HG02571 (cell line): ENCODE data around the gene GRM7.

Experiments used
- ATAC-seq: cut with Tn5 transposase; IDR thresholded peaks from one replicate; pipeline ENCODE4 v1.9.1; 2021; ENCODE audit warnings: mild to moderate bottlenecking, moderate library complexity; ENCODE audit not compliant: unreplicated experiment

The GRM7 gene

DNA sequence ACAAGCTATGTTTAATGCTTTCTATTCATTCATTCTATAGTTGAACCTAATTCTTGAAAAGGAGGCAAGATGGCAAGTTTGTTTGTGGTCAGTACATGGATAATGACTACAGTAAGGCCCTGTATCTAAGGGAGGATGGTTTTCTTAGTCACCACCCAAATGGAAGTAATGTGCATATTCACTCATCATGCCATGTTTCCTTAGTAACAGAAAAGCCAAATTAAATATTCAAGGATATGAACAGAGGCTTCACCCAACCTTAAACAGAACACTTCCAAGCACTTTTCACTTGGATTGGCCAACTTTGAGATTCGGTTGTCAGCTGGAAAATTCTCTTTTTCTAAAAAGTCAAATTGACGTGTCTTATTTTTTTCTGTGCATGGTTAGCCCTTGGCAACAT is 835.4 kb downstream of the GRM7 start:
- no peak for ATAC-seq

DNA sequence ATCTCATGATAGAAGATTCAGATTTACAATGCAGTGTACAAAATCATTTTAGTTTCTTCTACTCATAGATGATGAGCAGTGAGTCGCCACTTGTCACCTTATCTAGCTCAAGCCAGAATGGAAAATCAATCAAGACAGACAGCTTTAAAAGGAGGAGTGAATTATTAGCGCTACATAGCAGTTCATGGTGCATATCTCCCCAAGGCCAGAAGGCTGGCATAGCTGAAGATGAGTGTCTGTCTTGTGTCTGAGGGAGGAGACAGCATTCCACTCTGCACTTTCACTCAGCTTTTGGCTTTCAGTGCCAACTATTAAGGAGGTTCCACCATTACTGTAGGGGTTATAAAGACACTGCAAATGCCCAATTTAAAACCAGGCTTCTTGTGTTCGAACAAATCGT is 836.6 kb downstream of the GRM7 start:
- no peak for ATAC-seq

DNA sequence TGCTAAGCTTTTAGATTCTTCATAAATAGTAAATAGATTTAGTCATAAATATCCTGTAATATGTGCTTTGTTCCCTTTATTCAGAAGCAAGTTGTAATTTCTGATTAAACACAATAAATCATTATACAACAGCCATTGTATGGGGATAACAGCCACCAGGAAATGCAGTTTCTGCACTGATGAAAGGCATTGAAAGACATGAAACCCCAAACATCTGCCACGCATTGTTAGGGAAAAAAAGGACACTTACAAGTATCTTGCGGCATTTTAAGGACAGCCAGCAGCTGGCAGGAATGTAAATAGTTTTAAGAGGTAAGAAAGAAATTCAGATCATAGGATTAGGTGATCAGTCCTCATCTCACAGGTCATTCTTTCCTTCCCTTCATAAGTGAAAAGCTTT is 839.6 kb downstream of the GRM7 start:
- no peak for ATAC-seq

DNA sequence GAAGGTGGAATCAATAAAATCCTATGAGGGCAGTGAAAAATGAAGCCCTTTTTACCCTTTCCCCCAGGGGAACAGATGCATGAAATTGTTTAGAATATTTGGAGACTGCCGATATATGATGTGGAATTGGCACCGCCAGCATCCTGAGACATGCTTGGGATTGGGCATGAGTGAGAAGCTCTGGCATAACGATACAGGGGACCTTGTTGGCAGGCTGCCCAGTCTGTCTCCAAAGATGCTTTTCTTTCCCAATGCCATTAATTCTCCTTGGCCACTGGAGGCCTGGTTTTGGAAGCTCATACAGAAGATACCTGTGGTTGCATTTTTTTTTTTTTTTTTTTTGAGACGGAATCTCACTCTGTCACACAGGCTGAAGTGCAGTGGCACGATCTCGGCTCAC is 840.1 kb downstream of the GRM7 start:
- ATAC-seq: no peak

DNA sequence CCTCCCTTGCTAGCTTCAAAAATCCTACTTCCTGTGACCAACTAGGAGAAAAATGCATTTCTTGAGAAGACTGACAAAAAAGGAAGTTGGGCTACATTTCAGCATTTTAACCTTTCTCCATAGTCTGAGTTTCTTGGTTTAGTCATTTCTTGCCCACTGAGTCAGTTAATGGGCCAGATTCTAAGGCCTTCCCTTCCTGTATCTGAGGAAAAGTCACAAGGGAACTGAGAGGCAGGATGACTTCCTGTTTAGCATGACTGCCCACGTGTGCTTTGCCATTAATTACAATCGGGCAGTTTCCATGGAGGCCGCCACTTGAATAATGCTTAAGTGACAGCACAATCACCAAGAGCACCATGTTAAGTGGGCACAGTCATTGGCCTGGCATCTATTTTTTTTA is 846.3 kb downstream of the GRM7 start:
- no peak for ATAC-seq

DNA sequence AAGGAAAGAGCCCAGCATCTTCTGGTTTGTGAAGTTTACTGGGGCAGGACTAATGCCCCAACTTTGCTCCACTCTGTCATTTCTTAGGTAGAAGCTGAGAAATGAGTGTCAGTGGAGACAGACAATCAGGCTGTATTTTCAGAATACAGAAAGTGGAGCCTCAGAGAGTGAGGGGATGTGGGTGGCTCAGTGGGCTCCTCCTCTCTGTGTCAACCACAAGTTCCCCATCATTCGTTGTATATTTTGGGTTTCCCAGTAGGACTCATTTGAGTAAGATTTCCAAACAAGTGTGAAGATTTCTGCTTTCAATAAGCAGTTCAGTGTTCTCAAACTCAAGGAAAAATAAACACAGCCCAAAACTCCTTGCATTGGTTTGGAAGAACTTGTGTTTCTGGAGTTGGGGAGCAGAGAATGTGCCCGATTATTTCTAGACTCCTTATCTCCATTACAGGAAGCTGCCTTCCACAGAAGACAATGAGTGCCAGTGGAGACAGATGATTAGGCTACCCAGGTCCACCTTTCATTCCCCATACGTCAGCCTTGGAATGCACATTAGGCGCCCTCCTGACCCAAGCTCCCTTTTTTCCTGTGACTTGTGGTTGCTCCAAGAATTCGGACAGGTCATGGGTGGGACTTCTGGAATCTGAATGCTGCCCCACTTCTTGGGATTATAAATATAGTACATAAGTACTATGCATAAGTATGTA is 848.6 kb downstream of the GRM7 start:
- no peak for ATAC-seq

DNA sequence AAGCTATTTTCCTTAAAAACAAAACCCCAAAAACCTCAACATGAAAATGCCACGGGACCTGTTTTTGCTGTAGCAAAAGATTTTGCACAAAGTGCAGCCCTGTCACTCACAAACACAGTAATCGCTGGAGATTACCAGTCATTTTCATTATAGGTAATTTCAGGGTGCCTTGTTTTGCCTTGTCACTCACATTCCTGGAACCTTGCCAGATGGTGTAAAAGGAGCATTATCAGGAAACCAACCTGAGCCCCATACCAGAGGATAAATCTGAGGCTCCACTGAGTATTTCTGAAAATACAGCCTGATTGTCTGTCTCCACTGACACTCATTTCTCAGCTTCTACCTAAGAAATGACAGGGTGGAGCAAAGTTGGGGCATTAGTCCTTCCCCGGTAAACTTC is 849.4 kb downstream of the GRM7 start:
- no peak for ATAC-seq

DNA sequence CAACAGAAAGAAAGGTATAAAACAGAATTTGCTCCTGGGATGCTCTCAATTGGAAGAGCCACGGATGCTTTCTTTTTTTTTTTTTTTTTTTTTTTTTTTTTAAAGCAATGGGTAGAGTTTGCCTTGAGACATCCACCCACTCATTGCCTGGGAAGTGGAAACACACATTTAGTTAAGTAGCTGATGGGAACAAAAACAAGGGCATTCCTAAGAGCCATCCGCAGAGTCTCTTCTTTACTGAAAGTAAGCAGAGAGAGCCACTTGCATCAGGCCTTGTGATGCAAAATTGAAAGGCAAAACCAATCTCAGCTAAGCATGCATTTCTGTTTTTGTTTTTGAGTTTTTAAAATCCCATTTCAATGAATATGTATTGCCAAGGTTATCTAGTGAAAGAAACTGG is 852.8 kb downstream of the GRM7 start:
- no peak for ATAC-seq

DNA sequence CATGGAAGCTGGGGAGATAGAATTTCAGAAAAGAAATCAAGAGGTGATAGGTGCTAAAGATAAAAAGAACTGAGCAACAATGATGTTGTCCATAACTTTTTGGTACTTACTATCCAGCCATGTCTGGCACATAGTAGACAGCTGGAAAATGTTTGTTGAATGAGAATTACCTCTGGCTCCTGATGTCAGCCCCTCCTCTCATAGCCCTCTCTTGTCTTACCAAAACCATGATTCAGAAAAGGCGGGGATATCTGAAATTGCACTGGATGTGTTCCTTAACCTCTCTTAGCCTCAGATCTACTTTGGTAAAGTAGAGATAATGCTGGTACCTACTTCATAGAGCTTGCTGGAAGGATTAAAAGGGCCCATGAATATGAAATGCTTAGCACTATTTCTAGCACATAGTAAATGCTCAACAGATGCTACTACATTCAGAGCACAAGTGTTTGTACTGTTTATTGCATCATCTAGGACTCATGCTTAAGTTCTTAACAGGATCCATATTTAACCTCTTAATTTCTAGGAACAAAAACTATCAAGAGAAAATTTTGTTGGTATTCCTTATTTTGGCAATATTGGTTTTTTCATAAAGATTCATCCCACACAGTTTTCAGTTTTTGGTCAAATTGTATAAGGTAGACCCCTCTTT is 859.9 kb downstream of the GRM7 start:
- no peak for ATAC-seq

DNA sequence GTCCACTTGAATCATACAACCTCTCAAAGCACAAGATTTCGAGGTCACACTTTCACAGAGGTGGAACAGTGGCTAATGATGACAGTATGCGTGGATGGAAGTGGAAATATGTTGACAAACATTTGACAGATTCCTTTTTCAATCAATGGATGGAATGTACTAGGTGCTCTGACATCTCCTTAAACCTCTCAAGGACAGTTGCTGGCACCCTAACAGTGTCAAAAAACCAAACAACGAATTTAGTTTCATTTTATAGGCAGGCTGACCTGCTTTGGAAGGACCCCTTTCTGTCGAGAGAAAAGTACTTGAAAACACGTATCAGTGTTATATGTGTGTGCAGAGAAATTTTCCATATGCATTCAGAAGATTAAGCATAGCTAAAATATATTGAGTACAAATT is 861.0 kb downstream of the GRM7 start:
- no peak for ATAC-seq

DNA sequence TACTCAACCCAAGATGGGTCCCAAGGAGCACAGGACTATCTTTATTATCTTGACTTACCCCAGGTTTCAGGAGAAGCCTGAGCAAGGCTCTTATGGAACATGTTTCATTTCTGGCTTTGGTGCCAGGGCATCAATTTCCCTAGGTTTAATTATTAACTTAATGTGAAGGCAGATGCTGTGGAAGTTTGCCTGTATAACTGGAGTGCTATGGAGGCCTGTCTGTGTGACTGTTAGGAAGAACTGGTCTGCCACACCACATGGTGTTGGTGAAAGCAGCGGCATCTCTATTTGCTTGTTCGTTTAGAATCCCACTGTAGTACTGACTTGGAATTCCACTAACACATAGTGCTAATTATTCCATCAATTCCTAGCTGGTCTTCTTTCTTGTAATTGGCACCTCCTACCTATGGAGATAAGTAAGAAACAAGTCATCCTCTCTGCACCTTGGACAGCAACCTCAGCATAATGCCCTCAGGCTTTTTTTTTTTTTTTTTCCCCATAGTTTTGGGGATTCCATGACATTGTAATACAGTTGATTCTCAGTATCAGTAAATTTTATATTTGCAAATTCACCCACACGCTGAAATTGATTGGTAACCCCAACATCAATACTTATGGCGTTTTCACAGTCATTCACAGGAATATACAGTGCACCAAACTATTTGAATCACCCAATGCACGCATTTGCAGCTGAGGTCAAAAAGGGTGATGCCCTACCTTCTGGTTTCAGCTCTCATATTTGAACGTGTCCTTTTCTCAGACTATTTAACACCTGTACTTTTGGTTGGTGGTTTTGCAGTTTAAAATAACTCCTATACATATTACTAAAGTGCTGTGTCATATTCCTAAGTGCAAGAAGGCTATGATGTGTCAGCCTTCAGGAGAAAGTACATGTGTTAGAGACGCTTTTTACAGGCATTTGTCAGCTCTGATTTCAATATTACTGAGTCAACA is 867.9 kb downstream of the GRM7 start:
- no peak for ATAC-seq

DNA sequence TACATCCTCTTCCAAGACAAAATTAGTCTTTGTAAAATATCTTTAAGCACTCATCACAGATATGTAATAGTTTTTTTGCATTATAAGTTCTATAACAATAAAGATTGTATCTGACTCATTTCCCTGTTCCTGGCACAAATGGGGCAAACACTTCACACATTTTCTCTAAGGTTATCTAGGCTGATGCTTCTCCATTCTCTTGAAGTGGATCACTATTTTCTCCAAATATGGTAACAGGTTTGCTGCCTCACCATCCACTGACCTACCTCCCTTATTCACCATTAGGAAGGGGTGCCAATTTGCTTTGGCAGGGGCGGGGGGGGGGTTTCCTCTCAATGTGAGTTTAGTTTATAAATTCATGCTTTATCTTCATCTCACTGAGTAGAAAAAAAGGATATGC is 873.0 kb downstream of the GRM7 start:
- ATAC-seq: no peak

DNA sequence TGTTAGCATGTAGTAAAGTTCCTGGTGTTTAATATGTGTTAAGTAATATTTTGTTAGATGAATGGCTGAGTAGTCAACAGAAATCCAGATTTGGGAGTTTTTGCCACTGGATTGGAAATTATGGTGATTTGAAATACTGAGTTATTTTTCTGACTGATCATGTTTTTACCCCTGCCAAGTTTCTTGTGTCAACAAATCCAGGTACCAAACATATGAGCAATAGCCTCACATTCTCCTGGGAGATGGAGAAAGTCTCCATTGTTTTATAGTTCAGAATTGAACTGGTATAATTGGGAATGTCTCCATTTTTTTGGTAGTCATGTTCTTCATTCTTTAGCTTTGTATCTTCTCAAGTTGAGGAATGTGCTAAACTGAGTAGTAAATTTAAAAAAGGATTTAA is 873.5 kb downstream of the GRM7 start:
- ATAC-seq: no peak

DNA sequence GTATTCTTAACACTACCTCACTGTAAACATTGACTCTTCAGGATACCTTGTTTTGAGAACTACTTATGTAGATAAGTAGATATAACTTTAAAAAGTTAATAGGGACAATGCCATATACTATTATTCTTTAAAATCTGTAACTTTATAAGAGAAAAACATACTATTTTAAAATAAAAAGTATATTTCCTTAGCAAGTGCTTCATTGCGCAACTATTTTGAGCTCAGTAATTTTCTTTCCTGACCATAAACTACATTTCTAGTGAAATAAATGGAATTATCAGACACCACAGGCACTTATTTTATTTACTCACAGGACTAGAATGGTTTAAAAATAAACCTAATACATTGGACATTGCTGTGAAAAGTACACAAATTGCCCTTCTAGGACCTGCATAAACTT is 876.3 kb downstream of the GRM7 start:
- no peak for ATAC-seq

DNA sequence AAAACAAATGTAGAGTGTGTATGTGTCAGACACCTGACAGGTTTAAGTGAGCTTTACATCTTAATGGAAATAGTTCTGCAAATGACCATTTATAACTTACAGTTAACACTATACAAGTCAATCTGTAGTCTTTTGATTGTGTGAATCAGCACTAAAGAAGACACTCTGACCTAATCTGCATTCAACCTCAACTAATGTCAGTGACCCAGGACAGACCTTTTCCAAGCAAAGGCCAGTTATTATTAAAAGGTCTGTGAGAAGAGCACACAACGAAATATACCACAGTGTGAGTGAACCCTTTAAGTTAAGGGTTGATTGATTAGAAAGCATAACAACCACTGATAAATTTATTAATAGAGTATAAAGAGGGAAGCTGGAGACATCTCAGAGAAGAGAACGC is 878.8 kb downstream of the GRM7 start:
- no peak for ATAC-seq

DNA sequence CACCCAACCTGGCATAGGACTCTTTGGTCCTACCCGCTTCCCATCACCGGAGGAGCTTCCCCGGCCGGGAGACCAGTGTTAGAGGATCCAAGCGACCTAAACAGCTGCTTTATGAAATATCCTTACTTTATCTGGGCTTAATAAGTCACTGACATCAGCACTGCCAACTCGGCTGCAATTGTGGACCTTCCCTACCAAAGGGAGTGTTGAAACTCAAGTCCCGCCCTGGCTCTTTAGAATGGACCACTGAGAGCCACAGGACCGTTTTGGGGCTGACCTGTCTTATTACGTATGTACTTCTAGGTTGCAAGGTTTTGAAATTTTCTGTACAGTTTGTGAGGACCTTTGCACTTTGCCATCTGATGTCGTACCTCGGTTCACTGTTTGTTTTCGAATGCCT is 879.5 kb downstream of the GRM7 start:
- ATAC-seq: no peak

DNA sequence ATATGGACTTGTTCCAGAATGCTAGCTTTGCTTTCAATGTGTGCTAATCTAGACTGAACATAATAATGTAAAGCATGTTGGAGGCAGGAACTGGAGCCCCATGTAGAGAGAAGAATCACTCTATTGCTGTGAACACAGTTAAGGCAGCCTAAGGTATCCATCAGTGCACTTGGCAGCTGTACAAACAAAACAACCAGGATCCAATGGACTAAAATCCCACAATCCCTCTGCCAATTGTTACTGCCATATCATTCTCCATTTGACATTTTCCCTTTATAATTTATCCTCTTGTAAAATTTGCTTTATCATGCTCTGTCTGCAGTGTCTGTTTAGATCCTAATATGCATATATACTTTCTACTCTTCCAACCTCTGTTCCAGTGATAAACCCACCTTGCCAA is 883.9 kb downstream of the GRM7 start:
- ATAC-seq: no peak

DNA sequence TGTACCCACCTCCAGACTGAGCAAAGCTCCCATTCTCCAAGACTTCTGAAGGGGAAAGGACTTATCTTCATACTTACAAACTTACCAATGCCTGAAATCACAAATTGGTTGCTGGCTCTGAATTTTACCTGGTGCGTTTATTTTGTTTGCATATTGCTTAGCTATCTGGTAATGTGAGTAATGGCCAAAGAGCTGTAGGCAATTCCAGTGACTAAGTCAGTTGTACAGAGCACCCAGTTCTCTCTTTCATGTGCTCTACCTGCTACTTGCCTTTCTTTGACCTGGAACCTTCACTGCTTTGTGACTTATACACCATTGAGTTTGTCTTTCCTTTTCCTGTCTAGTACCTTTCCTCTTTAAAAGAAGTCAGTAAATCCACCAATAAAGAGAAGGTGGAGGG is 884.8 kb downstream of the GRM7 start:
- ATAC-seq: no peak

DNA sequence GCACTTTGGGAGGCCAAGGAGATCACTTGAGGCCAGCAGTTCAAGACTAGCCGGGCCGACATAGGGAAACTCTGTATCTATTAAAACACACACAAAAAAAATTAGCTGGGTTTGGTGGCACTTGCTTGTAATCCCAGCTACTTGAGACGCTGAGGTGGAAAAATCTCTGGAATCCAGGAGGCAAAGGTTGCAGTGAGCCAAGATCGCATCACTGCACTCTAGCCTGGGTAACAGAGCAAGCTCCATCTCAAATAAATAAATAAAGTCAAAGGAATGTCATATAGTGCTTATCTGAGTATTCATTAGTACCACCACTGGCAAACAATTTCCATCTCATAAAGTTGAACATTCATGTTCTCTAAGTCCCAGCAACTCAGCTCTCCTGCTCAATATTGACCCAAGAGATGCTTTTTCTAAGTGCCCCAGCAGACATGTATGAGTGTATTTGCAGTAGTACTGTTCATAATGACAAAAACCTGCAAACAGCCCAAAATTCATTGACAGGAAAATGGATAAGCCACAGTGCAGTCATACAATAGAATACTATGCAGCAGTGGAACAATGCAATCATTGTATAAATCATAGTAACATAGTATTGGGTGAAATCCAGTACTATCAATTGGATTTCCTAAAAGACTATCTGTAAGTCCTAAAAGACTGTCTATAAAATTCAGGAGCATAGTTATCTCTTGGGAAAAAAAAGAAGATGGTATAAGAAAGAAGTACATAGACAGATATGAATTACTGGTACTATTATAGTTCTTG is 889.2 kb downstream of the GRM7 start:
- no peak for ATAC-seq

DNA sequence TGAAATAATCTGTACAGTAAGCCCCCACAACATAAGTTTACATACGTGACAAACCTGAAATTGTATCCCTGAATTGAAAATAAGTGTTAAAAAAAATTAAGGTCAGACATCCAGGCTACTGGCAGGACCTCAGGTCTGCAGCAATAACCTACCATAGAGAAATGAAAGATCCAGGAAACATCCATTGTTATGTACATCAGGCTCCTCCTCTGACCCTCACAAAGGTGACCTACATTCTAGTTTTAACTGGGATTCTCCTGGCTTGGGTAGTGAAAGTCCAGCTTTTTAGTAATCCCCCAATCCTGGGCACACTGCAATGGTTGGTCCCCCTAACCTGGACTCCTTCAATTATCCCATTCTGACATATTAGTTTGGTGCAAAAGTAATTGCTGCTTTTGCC is 891.1 kb downstream of the GRM7 start:
- no peak for ATAC-seq
